ENCODE results near the gene MRPS35. TPM values are rescaled to one million over a fixed set of nuclear protein-coding genes. Genes with fewer than 3 reads are reported as not detected.

Gene MRPS35
- total RNA-seq, 1 experiment from 2014 or later: 83.8 TPM

- Histone ChIP-seq H3K36me3 (replicated peaks; ENCODE audit: control insufficient read depth, insufficient read depth, low read length) (no peaks in the 10 kb centered on the region), H3K4me3 (ENCODE audit: insufficient read depth, low read depth, low read length) (no peak overlapping the region), H3K27me3 (ENCODE audit: control insufficient read depth, insufficient read depth, low read length) (no peaks in the 10 kb centered on the region)
- no peak for DNase-seq
Observed at GRCh38 chr12:27772328-27773049, 61.9 kb downstream of the MRPS35 start.

- H3K27me3 ChIP-seq (ENCODE audit: control insufficient read depth, insufficient read depth, low read length): no peaks in the 10 kb centered on the region
- no peaks in the 10 kb centered on the region for H3K36me3 ChIP-seq (replicated peaks; ENCODE audit: control insufficient read depth, insufficient read depth, low read length)
- no peak overlapping the region for H3K4me3 ChIP-seq (ENCODE audit: insufficient read depth, low read depth, low read length)
- DNase-seq: no peak
Observed at GRCh38 chr12:27777141-27777540, 66.5 kb downstream of the MRPS35 start.

GRCh38 chr12:27778206-27778605, 67.6 kb downstream of the MRPS35 start:
- H3K36me3 ChIP-seq (replicated peaks; ENCODE audit: control insufficient read depth, insufficient read depth, low read length): no peaks in the 10 kb centered on the region; the same call in 1 of the 2 replicates
- H3K27me3 ChIP-seq (ENCODE audit: control insufficient read depth, insufficient read depth, low read length): no peaks in the 10 kb centered on the region
- H3K4me3 ChIP-seq (ENCODE audit: insufficient read depth, low read depth, low read length): no peak overlapping the region
- no peak for DNase-seq

GRCh38 chr12:27779416-27779919, 68.8 kb downstream of the MRPS35 start:
- peak; percentile 40 for DNase-seq
- Histone ChIP-seq H3K4me3 (ENCODE audit: insufficient read depth, low read depth, low read length) (peak overlapping the region; percentile 79), H3K27me3 (ENCODE audit: control insufficient read depth, insufficient read depth, low read length) (no peaks in the 10 kb centered on the region), H3K36me3 (replicated peaks; ENCODE audit: control insufficient read depth, insufficient read depth, low read length) (no peaks in the 10 kb centered on the region; the same call in 1 of the 2 replicates)

- no peaks in the 10 kb centered on the region for H3K27me3 ChIP-seq (ENCODE audit: control insufficient read depth, insufficient read depth, low read length)
- DNase-seq: peak; percentile 92
- H3K36me3 ChIP-seq (replicated peaks; ENCODE audit: control insufficient read depth, insufficient read depth, low read length): no peaks in the 10 kb centered on the region; the same call in 1 of the 2 replicates
- peak within 1 kb of the TSS; percentile 79 for H3K4me3 ChIP-seq (ENCODE audit: insufficient read depth, low read depth, low read length)
Observed at GRCh38 chr12:27779920-27780611, 69.4 kb downstream of the MRPS35 start, which contains the start of the genes KLHL42 and MANSC4. KLHL42 (plus strand) TSS chr12:27780233; CDS start chr12:27780331, 98 bp downstream. MANSC4 (minus strand) TSS chr12:27780236; CDS start chr12:27771276, 8,960 bp downstream.

GRCh38 chr12:27780612-27781408, 70.2 kb downstream of the MRPS35 start:
- H3K36me3 ChIP-seq (replicated peaks; ENCODE audit: control insufficient read depth, insufficient read depth, low read length): no peaks in the 10 kb centered on the region; the same call in 1 of the 2 replicates
- peak; percentile 66 for DNase-seq
- peak overlapping the region; percentile 79 for H3K4me3 ChIP-seq (ENCODE audit: insufficient read depth, low read depth, low read length)
- no peaks in the 10 kb centered on the region for H3K27me3 ChIP-seq (ENCODE audit: control insufficient read depth, insufficient read depth, low read length)

- Histone ChIP-seq H3K27me3 (ENCODE audit: control insufficient read depth, insufficient read depth, low read length) (no peaks in the 10 kb centered on the region), H3K4me3 (ENCODE audit: insufficient read depth, low read depth, low read length) (no peak overlapping the region), H3K36me3 (replicated peaks; ENCODE audit: control insufficient read depth, insufficient read depth, low read length) (no peaks in the 10 kb centered on the region; the same call in 1 of the 2 replicates)
- DNase-seq: peak; percentile 57
Observed at GRCh38 chr12:27781680-27782079, 71.0 kb downstream of the MRPS35 start.

- Histone ChIP-seq H3K27me3 (ENCODE audit: control insufficient read depth, insufficient read depth, low read length) (no peaks in the 10 kb centered on the region), H3K4me3 (ENCODE audit: insufficient read depth, low read depth, low read length) (no peak overlapping the region), H3K36me3 (replicated peaks; ENCODE audit: control insufficient read depth, insufficient read depth, low read length) (no peaks in the 10 kb centered on the region; the same call in 1 of the 2 replicates)
- DNase-seq: peak; percentile 39
Observed at GRCh38 chr12:27782481-27782880, 71.8 kb downstream of the MRPS35 start.

- Histone ChIP-seq H3K27me3 (ENCODE audit: control insufficient read depth, insufficient read depth, low read length) (no peaks in the 10 kb centered on the region), H3K4me3 (ENCODE audit: insufficient read depth, low read depth, low read length) (no peak overlapping the region), H3K36me3 (replicated peaks; ENCODE audit: control insufficient read depth, insufficient read depth, low read length) (peaks cover 2% of the 10 kb centered on the region)
- no peak for DNase-seq
Observed at GRCh38 chr12:27785882-27786570, 75.4 kb downstream of the MRPS35 start.

- H3K36me3 ChIP-seq (replicated peaks; ENCODE audit: control insufficient read depth, insufficient read depth, low read length): peaks cover 3% of the 10 kb centered on the region
- no peak for DNase-seq
- no peak overlapping the region for H3K4me3 ChIP-seq (ENCODE audit: insufficient read depth, low read depth, low read length)
- no peaks in the 10 kb centered on the region for H3K27me3 ChIP-seq (ENCODE audit: control insufficient read depth, insufficient read depth, low read length)
Observed at GRCh38 chr12:27787559-27787958, 76.9 kb downstream of the MRPS35 start.

- H3K4me3 ChIP-seq (ENCODE audit: insufficient read depth, low read depth, low read length): no peak overlapping the region
- H3K36me3 ChIP-seq (replicated peaks; ENCODE audit: control insufficient read depth, insufficient read depth, low read length): peaks cover 13% of the 10 kb centered on the region
- no peaks in the 10 kb centered on the region for H3K27me3 ChIP-seq (ENCODE audit: control insufficient read depth, insufficient read depth, low read length)
- no peak for DNase-seq
Observed at GRCh38 chr12:27790179-27790578, 79.5 kb downstream of the MRPS35 start.

GRCh38 chr12:27794818-27795584, 84.4 kb downstream of the MRPS35 start:
- H3K27me3 ChIP-seq (ENCODE audit: control insufficient read depth, insufficient read depth, low read length): no peaks in the 10 kb centered on the region
- H3K36me3 ChIP-seq (replicated peaks; ENCODE audit: control insufficient read depth, insufficient read depth, low read length): peaks cover 20% of the 10 kb centered on the region
- no peak for DNase-seq
- no peak overlapping the region for H3K4me3 ChIP-seq (ENCODE audit: insufficient read depth, low read depth, low read length)

- H3K36me3 ChIP-seq (replicated peaks; ENCODE audit: control insufficient read depth, insufficient read depth, low read length): peaks cover 20% of the 10 kb centered on the region
- no peak for DNase-seq
- H3K27me3 ChIP-seq (ENCODE audit: control insufficient read depth, insufficient read depth, low read length): no peaks in the 10 kb centered on the region
- no peak overlapping the region for H3K4me3 ChIP-seq (ENCODE audit: insufficient read depth, low read depth, low read length)
Observed at GRCh38 chr12:27796128-27796527, 85.5 kb downstream of the MRPS35 start.

All from H7 (cell line).